ENCODE results near the gene INPP4B.

The INPP4B gene

GRCh38 chr4:142284402-142285221 is 561.5 kb downstream of the INPP4B start:
- Histone ChIP-seq H3K4me3 (ENCODE audit: low read depth, low read length, poor library complexity, severe bottlenecking) (no peak overlapping the region), H3K4me2 (ENCODE audit: low read length) (no peak overlapping the region), H3K27ac (ENCODE audit: low read depth, low read length, poor library complexity, severe bottlenecking) (no peak overlapping the region), H2AFZ (ENCODE audit: low read length) (no peak overlapping the region), H3F3A (ENCODE audit: insufficient read depth, low read length) (no peaks in the 10 kb centered on the region), H3K36me3 (ENCODE audit: insufficient read depth, low read length) (no peaks in the 10 kb centered on the region), H3K9me2 (ENCODE audit: low read depth, low read length) (no peaks in the 10 kb centered on the region), H3K4me1 (ENCODE audit: insufficient read depth, low read length, severe bottlenecking) (no peaks in the 10 kb centered on the region), H3K9me3 (ENCODE audit: low read length) (no peaks in the 10 kb centered on the region), H3K9ac (ENCODE audit: low read length) (no peak overlapping the region), H3K27me3 (ENCODE audit: insufficient read depth, low read length) (no peaks in the 10 kb centered on the region), H4K20me1 (ENCODE audit: insufficient read depth, low read length) (no peaks in the 10 kb centered on the region), H3K79me2 (ENCODE audit: insufficient read depth, low read length) (no peaks in the 10 kb centered on the region)
- TF ChIP-seq EZH2 (IDR thresholded peaks at IDR 0.05; ENCODE audit: borderline replicate concordance, low read length) (no peak), CTCF (IDR thresholded peaks at IDR 0.05; ENCODE audit: low read length) (no peak)

GRCh38 chr4:142282870-142283431 is 563.1 kb downstream of the INPP4B start:
- Histone ChIP-seq H3K4me2 (ENCODE audit: low read length) (no peak overlapping the region), H3K9me3 (ENCODE audit: low read length) (no peaks in the 10 kb centered on the region)
- TF ChIP-seq EZH2 (IDR thresholded peaks at IDR 0.05; ENCODE audit: borderline replicate concordance, low read length), result no peak
- peak; percentile 58 for TF ChIP-seq CTCF (IDR thresholded peaks at IDR 0.05; ENCODE audit: low read length)

GRCh38 chr4:142281999-142282398 is 564.1 kb downstream of the INPP4B start:
- Histone ChIP-seq H3K4me2 (ENCODE audit: low read length) (no peak overlapping the region), H3F3A (ENCODE audit: insufficient read depth, low read length) (no peaks in the 10 kb centered on the region), H3K27me3 (ENCODE audit: insufficient read depth, low read length) (no peaks in the 10 kb centered on the region)

More at GRCh38 chr4:142282870-142283431, 563.1 kb downstream of the INPP4B start:
- no peak overlapping the region for H3K4me3 ChIP-seq (ENCODE audit: low read depth, low read length, poor library complexity, severe bottlenecking)
- H3K9me2 ChIP-seq (ENCODE audit: low read depth, low read length), result no peaks in the 10 kb centered on the region
- no peaks in the 10 kb centered on the region for H4K20me1 ChIP-seq (ENCODE audit: insufficient read depth, low read length)
- H2AFZ ChIP-seq (ENCODE audit: low read length), result no peak overlapping the region
- H3K27ac ChIP-seq (ENCODE audit: low read depth, low read length, poor library complexity, severe bottlenecking), result no peak overlapping the region
- H3K9ac ChIP-seq (ENCODE audit: low read length), result no peak overlapping the region
- H3K27me3 ChIP-seq (ENCODE audit: insufficient read depth, low read length), result no peaks in the 10 kb centered on the region
- H3K4me1 ChIP-seq (ENCODE audit: insufficient read depth, low read length, severe bottlenecking), result no peaks in the 10 kb centered on the region
- H3K36me3 ChIP-seq (ENCODE audit: insufficient read depth, low read length), result no peaks in the 10 kb centered on the region
- no peaks in the 10 kb centered on the region for H3K79me2 ChIP-seq (ENCODE audit: insufficient read depth, low read length)
- H3F3A ChIP-seq (ENCODE audit: insufficient read depth, low read length), result no peaks in the 10 kb centered on the region

More at GRCh38 chr4:142281999-142282398, 564.1 kb downstream of the INPP4B start:
- Histone ChIP-seq H4K20me1 (ENCODE audit: insufficient read depth, low read length) (no peaks in the 10 kb centered on the region), H3K4me3 (ENCODE audit: low read depth, low read length, poor library complexity, severe bottlenecking) (no peak overlapping the region), H3K27ac (ENCODE audit: low read depth, low read length, poor library complexity, severe bottlenecking) (no peak overlapping the region), H2AFZ (ENCODE audit: low read length) (no peak overlapping the region), H3K36me3 (ENCODE audit: insufficient read depth, low read length) (no peaks in the 10 kb centered on the region), H3K4me1 (ENCODE audit: insufficient read depth, low read length, severe bottlenecking) (no peaks in the 10 kb centered on the region), H3K9me3 (ENCODE audit: low read length) (no peaks in the 10 kb centered on the region), H3K9ac (ENCODE audit: low read length) (no peak overlapping the region), H3K9me2 (ENCODE audit: low read depth, low read length) (no peaks in the 10 kb centered on the region), H3K79me2 (ENCODE audit: insufficient read depth, low read length) (no peaks in the 10 kb centered on the region)
- TF ChIP-seq CTCF (IDR thresholded peaks at IDR 0.05; ENCODE audit: low read length) (no peak), EZH2 (IDR thresholded peaks at IDR 0.05; ENCODE audit: borderline replicate concordance, low read length) (no peak)
